HG02571 (cell line): Measurements from ENCODE around the gene MED17.

Source experiments
- ATAC-seq: cut with Tn5 transposase; IDR thresholded peaks from one replicate; pipeline ENCODE4 v1.9.1; 2021; ENCODE audit warnings: mild to moderate bottlenecking, moderate library complexity; ENCODE audit not compliant: unreplicated experiment

The MED17 gene

GRCh38 chr11:93845181-93846092, 61.4 kb downstream of the MED17 start:
- no peak for ATAC-seq

GRCh38 chr11:93846411-93846810, 62.3 kb downstream of the MED17 start:
- ATAC-seq, result no peak

GRCh38 chr11:93849201-93849600, 65.1 kb downstream of the MED17 start:
- ATAC-seq, result no peak

- ATAC-seq, result no peak
Observed at GRCh38 chr11:93849751-93850593, 65.9 kb downstream of the MED17 start.

GRCh38 chr11:93850594-93851018, 66.5 kb downstream of the MED17 start, which contains the start of gene VSTM5:
Gene VSTM5, minus strand, starts transcription at chr11:93850618. Its CDS starts 116 bp downstream, at chr11:93850502.
- ATAC-seq, result no peak

GRCh38 chr11:93852242-93852641, 68.2 kb downstream of the MED17 start:
- no peak for ATAC-seq

GRCh38 chr11:93857413-93858120, 73.5 kb downstream of the MED17 start:
- no peak for ATAC-seq

GRCh38 chr11:93858121-93858775, 74.2 kb downstream of the MED17 start:
- ATAC-seq, result no peak

GRCh38 chr11:93861808-93862207, 77.7 kb downstream of the MED17 start:
- ATAC-seq, result no peak
